Stimulated activated CD4-positive, alpha-beta T cell treated with anti-CD3 and anti-CD28 coated beads, Interleukin-1b, Interleukin-23, amount 100 ng/mL, for 48 hours (primary cell): ENCODE data around the gene ASCC3.
"Not testable (repeated sequence)": the region's sequence is repeated elsewhere in the genome, so short reads cannot be mapped to it uniquely, and the experiment has no call there.

Experiments used
- DNase-seq: peaks from one replicate; pipeline ENCODE4 v3.0.0-alpha.2; 2020

ASCC3 gene

GRCh38 chr6:100796049-100796823, 84.9 kb downstream of the ASCC3 start:
- DNase-seq = no peak

- no peak for DNase-seq
Measured at GRCh38 chr6:100790084-100790483, 91.0 kb downstream of the ASCC3 start.

- no peak for DNase-seq
Measured at GRCh38 chr6:100785982-100786381, 95.1 kb downstream of the ASCC3 start.

GRCh38 chr6:100780648-100781047, 100.5 kb downstream of the ASCC3 start:
- DNase-seq = no peak

- DNase-seq = no peak
Measured at GRCh38 chr6:100775667-100776066, 105.5 kb downstream of the ASCC3 start.

GRCh38 chr6:100774681-100775080, 106.4 kb downstream of the ASCC3 start:
- DNase-seq = no peak

- DNase-seq = no peak
Measured at GRCh38 chr6:100768816-100769351, 112.2 kb downstream of the ASCC3 start.

GRCh38 chr6:100763617-100764241, 117.4 kb downstream of the ASCC3 start:
- DNase-seq = no peak

GRCh38 chr6:100761841-100762240, 119.3 kb downstream of the ASCC3 start:
- DNase-seq = no peak

GRCh38 chr6:100758386-100758785, 122.7 kb downstream of the ASCC3 start:
- not testable (repeated sequence) for DNase-seq

- no peak for DNase-seq
Measured at GRCh38 chr6:100753421-100753820, 127.7 kb downstream of the ASCC3 start.

- no peak for DNase-seq
Measured at GRCh38 chr6:100751590-100751989, 129.5 kb downstream of the ASCC3 start.

- DNase-seq = no peak
Measured at GRCh38 chr6:100745419-100746041, 135.6 kb downstream of the ASCC3 start.

GRCh38 chr6:100740439-100740838, 140.7 kb downstream of the ASCC3 start:
- no peak for DNase-seq

GRCh38 chr6:100737720-100738119, 143.4 kb downstream of the ASCC3 start:
- not testable (repeated sequence) for DNase-seq

- no peak for DNase-seq
Measured at GRCh38 chr6:100731411-100731810, 149.7 kb downstream of the ASCC3 start.

- no peak for DNase-seq
Measured at GRCh38 chr6:100730001-100730980, 150.8 kb downstream of the ASCC3 start.

GRCh38 chr6:100726666-100727065, 154.5 kb downstream of the ASCC3 start:
- DNase-seq = no peak

- DNase-seq = no peak
Measured at GRCh38 chr6:100724696-100725095, 156.4 kb downstream of the ASCC3 start.

GRCh38 chr6:100724222-100724621, 156.9 kb downstream of the ASCC3 start:
- DNase-seq = no peak

GRCh38 chr6:100721256-100721655, 159.9 kb downstream of the ASCC3 start:
- no peak for DNase-seq

- no peak for DNase-seq
Measured at GRCh38 chr6:100719883-100720682, 161.0 kb downstream of the ASCC3 start.
